SK-N-SH treated with all-trans-retinoic acid at 6 μM for 48 hours (cell line): ENCODE data around the gene RXYLT1.

Experiments used
- ESRRG ChIP-seq: fragments of 250-450 bp; sonication (Bioruptor Pico); IDR thresholded peaks from 2 replicates; pipeline ENCODE4 v1.6.1; 2021; ENCODE audit warnings: mild to moderate bottlenecking
- ISL1 ChIP-seq: fragments of 250-450 bp; sonication (Bioruptor Pico); IDR thresholded peaks from 2 replicates; pipeline ENCODE4 v2.1.2; 2022; ENCODE audit warnings: mild to moderate bottlenecking, moderate library complexity
- SNAI2 ChIP-seq: fragments of 250-450 bp; sonication (Bioruptor Pico); IDR thresholded peaks from 2 replicates; pipeline ENCODE4 v1.5.0; 2020; ENCODE audit warnings: mild to moderate bottlenecking, moderate library complexity
- TCF4 ChIP-seq: fragments of 250-450 bp; sonication (Bioruptor Pico); IDR thresholded peaks from 2 replicates; pipeline ENCODE4 v1.8.0; 2021; ENCODE audit warnings: mild to moderate bottlenecking, moderate library complexity, borderline replicate concordance
- TOX ChIP-seq: fragments of 250-450 bp; sonication (Bioruptor Pico); IDR thresholded peaks from 2 replicates; pipeline ENCODE4 v1.8.0; 2021; ENCODE audit warnings: mild to moderate bottlenecking, moderate library complexity, borderline replicate concordance
- ZC3H10 ChIP-seq: fragments of 250-450 bp; sonication (Bioruptor Pico); IDR thresholded peaks from 2 replicates; pipeline ENCODE4 v1.5.1; 2021; ENCODE audit warnings: mild to moderate bottlenecking, moderate library complexity
- ZFP30 ChIP-seq: fragments of 450-650 bp; formaldehyde crosslinking; IDR thresholded peaks from 2 replicates; pipeline ENCODE4 v1.5.0; 2022; ENCODE audit warnings: mild to moderate bottlenecking, moderate library complexity
- ZNF70 ChIP-seq: fragments of 450-650 bp; formaldehyde crosslinking; IDR thresholded peaks from 2 replicates; pipeline ENCODE4 v1.5.0; 2020; ENCODE audit warnings: mild to moderate bottlenecking, moderate library complexity
- TF ChIP-seq, protein P1 (sequence below): fragments of 250-450 bp; sonication (Bioruptor Pico); IDR thresholded peaks from 2 replicates; pipeline ENCODE4 v1.8.0; 2020; ENCODE audit warnings: mild to moderate bottlenecking, moderate library complexity, borderline replicate concordance
- TF ChIP-seq, protein P2 (sequence below): fragments of 250-450 bp; sonication (Bioruptor Pico); IDR thresholded peaks from 2 replicates; pipeline ENCODE4 v1.5.1; 2020; ENCODE audit warnings: low read depth, mild to moderate bottlenecking, moderate library complexity
- TF ChIP-seq, protein P3 (sequence below): fragments of 250-450 bp; sonication (Bioruptor Pico); IDR thresholded peaks from 2 replicates; pipeline ENCODE4 v1.5.0; 2020; ENCODE audit warnings: mild to moderate bottlenecking, moderate library complexity
- TF ChIP-seq, protein P4 (sequence below): fragments of 250-450 bp; sonication (Bioruptor Pico); IDR thresholded peaks from 2 replicates; pipeline ENCODE4 v1.5.1; 2021; ENCODE audit warnings: mild to moderate bottlenecking, moderate library complexity

DNA sequence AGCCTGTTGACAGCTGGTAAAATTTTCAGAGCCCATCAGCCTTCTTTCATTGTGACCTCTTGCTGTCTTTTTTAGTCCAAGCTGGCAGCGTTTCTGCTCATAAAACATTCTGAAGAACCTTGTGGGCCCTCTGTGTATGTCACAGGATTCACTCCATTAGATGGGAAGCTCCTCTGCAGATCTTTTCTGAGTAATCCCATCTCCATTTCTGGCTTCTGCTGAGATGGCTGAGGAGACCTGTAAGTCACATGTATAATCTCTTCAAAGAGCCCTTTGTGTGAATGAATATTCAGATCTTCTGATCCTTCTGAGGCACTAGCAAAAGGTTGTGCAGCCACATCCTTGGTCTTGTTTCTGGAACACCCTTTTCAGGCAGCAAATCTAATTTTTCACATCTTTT, 2.8 kb downstream of the RXYLT1 start:
- TF ChIP-seq, protein P1, sequence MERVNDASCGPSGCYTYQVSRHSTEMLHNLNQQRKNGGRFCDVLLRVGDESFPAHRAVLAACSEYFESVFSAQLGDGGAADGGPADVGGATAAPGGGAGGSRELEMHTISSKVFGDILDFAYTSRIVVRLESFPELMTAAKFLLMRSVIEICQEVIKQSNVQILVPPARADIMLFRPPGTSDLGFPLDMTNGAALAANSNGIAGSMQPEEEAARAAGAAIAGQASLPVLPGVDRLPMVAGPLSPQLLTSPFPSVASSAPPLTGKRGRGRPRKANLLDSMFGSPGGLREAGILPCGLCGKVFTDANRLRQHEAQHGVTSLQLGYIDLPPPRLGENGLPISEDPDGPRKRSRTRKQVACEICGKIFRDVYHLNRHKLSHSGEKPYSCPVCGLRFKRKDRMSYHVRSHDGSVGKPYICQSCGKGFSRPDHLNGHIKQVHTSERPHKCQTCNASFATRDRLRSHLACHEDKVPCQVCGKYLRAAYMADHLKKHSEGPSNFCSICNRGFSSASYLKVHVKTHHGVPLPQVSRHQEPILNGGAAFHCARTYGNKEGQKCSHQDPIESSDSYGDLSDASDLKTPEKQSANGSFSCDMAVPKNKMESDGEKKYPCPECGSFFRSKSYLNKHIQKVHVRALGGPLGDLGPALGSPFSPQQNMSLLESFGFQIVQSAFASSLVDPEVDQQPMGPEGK (CRISPR knock-in tag), result no peak
- TF ChIP-seq ZFP30 (no peak), TCF4 (no peak), ZNF70 (CRISPR knock-in tag) (no peak), TOX (CRISPR knock-in tag) (no peak), ZC3H10 (CRISPR knock-in tag) (no peak), ISL1 (CRISPR knock-in tag) (no peak), SNAI2 (no peak), ESRRG (CRISPR knock-in tag) (no peak)
- TF ChIP-seq, protein P2, sequence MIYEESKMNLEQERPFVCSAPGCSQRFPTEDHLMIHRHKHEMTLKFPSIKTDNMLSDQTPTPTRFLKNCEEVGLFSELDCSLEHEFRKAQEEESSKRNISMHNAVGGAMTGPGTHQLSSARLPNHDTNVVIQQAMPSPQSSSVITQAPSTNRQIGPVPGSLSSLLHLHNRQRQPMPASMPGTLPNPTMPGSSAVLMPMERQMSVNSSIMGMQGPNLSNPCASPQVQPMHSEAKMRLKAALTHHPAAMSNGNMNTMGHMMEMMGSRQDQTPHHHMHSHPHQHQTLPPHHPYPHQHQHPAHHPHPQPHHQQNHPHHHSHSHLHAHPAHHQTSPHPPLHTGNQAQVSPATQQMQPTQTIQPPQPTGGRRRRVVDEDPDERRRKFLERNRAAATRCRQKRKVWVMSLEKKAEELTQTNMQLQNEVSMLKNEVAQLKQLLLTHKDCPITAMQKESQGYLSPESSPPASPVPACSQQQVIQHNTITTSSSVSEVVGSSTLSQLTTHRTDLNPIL (CRISPR knock-in tag), result no peak
- TF ChIP-seq, protein P3, sequence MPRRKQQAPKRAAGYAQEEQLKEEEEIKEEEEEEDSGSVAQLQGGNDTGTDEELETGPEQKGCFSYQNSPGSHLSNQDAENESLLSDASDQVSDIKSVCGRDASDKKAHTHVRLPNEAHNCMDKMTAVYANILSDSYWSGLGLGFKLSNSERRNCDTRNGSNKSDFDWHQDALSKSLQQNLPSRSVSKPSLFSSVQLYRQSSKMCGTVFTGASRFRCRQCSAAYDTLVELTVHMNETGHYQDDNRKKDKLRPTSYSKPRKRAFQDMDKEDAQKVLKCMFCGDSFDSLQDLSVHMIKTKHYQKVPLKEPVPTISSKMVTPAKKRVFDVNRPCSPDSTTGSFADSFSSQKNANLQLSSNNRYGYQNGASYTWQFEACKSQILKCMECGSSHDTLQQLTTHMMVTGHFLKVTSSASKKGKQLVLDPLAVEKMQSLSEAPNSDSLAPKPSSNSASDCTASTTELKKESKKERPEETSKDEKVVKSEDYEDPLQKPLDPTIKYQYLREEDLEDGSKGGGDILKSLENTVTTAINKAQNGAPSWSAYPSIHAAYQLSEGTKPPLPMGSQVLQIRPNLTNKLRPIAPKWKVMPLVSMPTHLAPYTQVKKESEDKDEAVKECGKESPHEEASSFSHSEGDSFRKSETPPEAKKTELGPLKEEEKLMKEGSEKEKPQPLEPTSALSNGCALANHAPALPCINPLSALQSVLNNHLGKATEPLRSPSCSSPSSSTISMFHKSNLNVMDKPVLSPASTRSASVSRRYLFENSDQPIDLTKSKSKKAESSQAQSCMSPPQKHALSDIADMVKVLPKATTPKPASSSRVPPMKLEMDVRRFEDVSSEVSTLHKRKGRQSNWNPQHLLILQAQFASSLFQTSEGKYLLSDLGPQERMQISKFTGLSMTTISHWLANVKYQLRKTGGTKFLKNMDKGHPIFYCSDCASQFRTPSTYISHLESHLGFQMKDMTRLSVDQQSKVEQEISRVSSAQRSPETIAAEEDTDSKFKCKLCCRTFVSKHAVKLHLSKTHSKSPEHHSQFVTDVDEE (CRISPR knock-in tag), result no peak
- TF ChIP-seq, protein P4, sequence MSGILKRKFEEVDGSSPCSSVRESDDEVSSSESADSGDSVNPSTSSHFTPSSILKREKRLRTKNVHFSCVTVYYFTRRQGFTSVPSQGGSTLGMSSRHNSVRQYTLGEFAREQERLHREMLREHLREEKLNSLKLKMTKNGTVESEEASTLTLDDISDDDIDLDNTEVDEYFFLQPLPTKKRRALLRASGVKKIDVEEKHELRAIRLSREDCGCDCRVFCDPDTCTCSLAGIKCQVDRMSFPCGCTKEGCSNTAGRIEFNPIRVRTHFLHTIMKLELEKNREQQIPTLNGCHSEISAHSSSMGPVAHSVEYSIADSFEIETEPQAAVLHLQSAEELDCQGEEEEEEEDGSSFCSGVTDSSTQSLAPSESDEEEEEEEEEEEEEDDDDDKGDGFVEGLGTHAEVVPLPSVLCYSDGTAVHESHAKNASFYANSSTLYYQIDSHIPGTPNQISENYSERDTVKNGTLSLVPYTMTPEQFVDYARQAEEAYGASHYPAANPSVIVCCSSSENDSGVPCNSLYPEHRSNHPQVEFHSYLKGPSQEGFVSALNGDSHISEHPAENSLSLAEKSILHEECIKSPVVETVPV (CRISPR knock-in tag), result no peak
